ENCODE data around the gene WIPF3.

DNA sequence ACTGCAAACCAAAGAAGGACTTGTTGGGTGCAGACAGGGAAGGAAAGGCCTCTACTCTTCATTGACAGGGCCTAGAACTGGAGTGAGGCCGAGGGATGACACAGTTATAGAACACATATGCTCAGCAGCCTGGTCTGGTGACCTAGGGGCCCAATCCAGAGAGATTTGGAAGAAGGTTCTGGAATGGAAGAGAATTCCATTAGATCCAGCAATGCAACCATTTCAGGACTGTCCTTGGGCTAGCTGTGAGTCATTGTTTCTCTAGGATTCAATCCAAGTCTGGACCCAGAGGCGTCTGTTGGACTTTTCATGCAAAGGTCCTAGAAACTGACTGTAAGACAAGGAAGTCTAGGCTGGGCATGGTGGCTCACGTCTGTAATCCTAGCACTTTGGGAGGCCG lies 59.2 kb downstream of the WIPF3 start:
- TF ChIP-seq, protein P1, sequence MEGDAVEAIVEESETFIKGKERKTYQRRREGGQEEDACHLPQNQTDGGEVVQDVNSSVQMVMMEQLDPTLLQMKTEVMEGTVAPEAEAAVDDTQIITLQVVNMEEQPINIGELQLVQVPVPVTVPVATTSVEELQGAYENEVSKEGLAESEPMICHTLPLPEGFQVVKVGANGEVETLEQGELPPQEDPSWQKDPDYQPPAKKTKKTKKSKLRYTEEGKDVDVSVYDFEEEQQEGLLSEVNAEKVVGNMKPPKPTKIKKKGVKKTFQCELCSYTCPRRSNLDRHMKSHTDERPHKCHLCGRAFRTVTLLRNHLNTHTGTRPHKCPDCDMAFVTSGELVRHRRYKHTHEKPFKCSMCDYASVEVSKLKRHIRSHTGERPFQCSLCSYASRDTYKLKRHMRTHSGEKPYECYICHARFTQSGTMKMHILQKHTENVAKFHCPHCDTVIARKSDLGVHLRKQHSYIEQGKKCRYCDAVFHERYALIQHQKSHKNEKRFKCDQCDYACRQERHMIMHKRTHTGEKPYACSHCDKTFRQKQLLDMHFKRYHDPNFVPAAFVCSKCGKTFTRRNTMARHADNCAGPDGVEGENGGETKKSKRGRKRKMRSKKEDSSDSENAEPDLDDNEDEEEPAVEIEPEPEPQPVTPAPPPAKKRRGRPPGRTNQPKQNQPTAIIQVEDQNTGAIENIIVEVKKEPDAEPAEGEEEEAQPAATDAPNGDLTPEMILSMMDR (IDR thresholded peaks at IDR 0.05; ENCODE audit: insufficient read depth, low read length) = no peak
- TF ChIP-seq, protein P2, sequence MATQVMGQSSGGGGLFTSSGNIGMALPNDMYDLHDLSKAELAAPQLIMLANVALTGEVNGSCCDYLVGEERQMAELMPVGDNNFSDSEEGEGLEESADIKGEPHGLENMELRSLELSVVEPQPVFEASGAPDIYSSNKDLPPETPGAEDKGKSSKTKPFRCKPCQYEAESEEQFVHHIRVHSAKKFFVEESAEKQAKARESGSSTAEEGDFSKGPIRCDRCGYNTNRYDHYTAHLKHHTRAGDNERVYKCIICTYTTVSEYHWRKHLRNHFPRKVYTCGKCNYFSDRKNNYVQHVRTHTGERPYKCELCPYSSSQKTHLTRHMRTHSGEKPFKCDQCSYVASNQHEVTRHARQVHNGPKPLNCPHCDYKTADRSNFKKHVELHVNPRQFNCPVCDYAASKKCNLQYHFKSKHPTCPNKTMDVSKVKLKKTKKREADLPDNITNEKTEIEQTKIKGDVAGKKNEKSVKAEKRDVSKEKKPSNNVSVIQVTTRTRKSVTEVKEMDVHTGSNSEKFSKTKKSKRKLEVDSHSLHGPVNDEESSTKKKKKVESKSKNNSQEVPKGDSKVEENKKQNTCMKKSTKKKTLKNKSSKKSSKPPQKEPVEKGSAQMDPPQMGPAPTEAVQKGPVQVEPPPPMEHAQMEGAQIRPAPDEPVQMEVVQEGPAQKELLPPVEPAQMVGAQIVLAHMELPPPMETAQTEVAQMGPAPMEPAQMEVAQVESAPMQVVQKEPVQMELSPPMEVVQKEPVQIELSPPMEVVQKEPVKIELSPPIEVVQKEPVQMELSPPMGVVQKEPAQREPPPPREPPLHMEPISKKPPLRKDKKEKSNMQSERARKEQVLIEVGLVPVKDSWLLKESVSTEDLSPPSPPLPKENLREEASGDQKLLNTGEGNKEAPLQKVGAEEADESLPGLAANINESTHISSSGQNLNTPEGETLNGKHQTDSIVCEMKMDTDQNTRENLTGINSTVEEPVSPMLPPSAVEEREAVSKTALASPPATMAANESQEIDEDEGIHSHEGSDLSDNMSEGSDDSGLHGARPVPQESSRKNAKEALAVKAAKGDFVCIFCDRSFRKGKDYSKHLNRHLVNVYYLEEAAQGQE (IDR thresholded peaks at IDR 0.05; ENCODE audit: insufficient replicate concordance, low read depth) = no peak
- TF ChIP-seq POLR2AphosphoS5 (IDR thresholded peaks at IDR 0.05; ENCODE audit: low read depth) = no peak

All from HL-60 (cell line).